GM23338 (cell line): Measurements from ENCODE around the gene WWOX. TPM values are rescaled to one million over a fixed set of nuclear protein-coding genes. Genes with fewer than 3 reads are reported as not detected.

Source experiments
- ATAC-seq: fragments of 200-7000 bp; cut with Tn5 transposase; 3 replicates; pipeline ENCODE4 v1.9.1; 2020
- DNase-seq: peaks from one replicate; pipeline ENCODE4 v3.0.0-alpha.2; 2015; ENCODE audit warnings: low spot score
- H2AFZ ChIP-seq: fragments of 200-600 bp; sonication (generic); 2 replicates; pipeline ENCODE4 v1.8.0; 2016; ENCODE audit warnings: antibody characterized with exemption, mild to moderate bottlenecking, moderate library complexity
- H3F3A ChIP-seq: fragments of 200-600 bp; sonication (generic); replicated peaks from 2 replicates; pipeline ENCODE4 v1.8.0; 2017; ENCODE audit warnings: antibody characterized with exemption, mixed run types, low read depth
- H3K27ac ChIP-seq: fragments of 200-600 bp; sonication (generic); 2 replicates; pipeline ENCODE4 v1.6.1; 2016; ENCODE audit warnings: low read depth
- H3K27me3 ChIP-seq: fragments of 200-600 bp; sonication (generic); 2 replicates; pipeline ENCODE4 v1.8.0; 2016; ENCODE audit warnings: mild to moderate bottlenecking, mixed run types, moderate library complexity; ENCODE audit not compliant: insufficient read depth
- H3K36me3 ChIP-seq: fragments of 200-600 bp; sonication (generic); 2 replicates; pipeline ENCODE4 v1.8.0; 2016; ENCODE audit warnings: mild to moderate bottlenecking; ENCODE audit not compliant: insufficient read depth
- H3K4me1 ChIP-seq: fragments of 200-600 bp; sonication (generic); 2 replicates; pipeline ENCODE4 v1.8.0; 2016; ENCODE audit warnings: mild to moderate bottlenecking, moderate library complexity; ENCODE audit not compliant: insufficient read depth
- H3K4me2 ChIP-seq: fragments of 200-600 bp; sonication (generic); 2 replicates; pipeline ENCODE4 v1.7.1; 2017; ENCODE audit warnings: mixed run types
- H3K4me3 ChIP-seq: fragments of 200-600 bp; sonication (generic); 2 replicates; pipeline ENCODE4 v1.6.1; 2016; ENCODE audit warnings: mixed run types
- H3K79me2 ChIP-seq: fragments of 200-600 bp; sonication (generic); replicated peaks from 2 replicates; pipeline ENCODE4 v1.8.0; 2017; ENCODE audit warnings: mild to moderate bottlenecking; ENCODE audit not compliant: insufficient read depth
- H3K9me2 ChIP-seq: fragments of 200-600 bp; sonication (generic); 2 replicates; pipeline ENCODE4 v1.8.0; 2017; ENCODE audit not compliant: insufficient read depth
- H4K20me1 ChIP-seq: fragments of 200-600 bp; sonication (generic); replicated peaks from 2 replicates; pipeline ENCODE4 v1.8.0; 2017; ENCODE audit warnings: mild to moderate bottlenecking; ENCODE audit not compliant: insufficient read depth
- H3K27ac Mint-ChIP-seq: 2 replicates; pipeline ENCODE4 v1.8.0; 2020; ENCODE audit warnings: inconsistent platforms, mild to moderate bottlenecking, moderate library complexity, mixed read lengths
- H3K27me3 Mint-ChIP-seq: 3 replicates; pipeline ENCODE4 v1.8.0; 2022; ENCODE audit warnings: low read depth, mild to moderate bottlenecking, moderate library complexity, mixed read lengths, inconsistent platforms; ENCODE audit not compliant: insufficient read depth, poor library complexity
- H3K36me3 Mint-ChIP-seq: 3 replicates; pipeline ENCODE4 v1.8.0; 2021; ENCODE audit warnings: low read depth, mild to moderate bottlenecking, inconsistent platforms, moderate library complexity, mixed read lengths
- H3K4me1 Mint-ChIP-seq: 3 replicates; pipeline ENCODE4 v1.8.0; 2020; ENCODE audit warnings: mild to moderate bottlenecking, inconsistent platforms, mixed read lengths
- H3K4me3 Mint-ChIP-seq: 3 replicates; pipeline ENCODE4 v1.8.0; 2021; ENCODE audit warnings: moderate library complexity, mild to moderate bottlenecking, inconsistent platforms, mixed read lengths
- H3K9me3 Mint-ChIP-seq: 3 replicates; pipeline ENCODE4 v1.8.0; 2020; ENCODE audit warnings: moderate library complexity, mild to moderate bottlenecking, inconsistent platforms, mixed read lengths
- EZH2 ChIP-seq: fragments of 200-600 bp; sonication (generic); IDR thresholded peaks from one replicate; pipeline ENCODE4 v1.8.0; 2017; ENCODE audit warnings: antibody characterized with exemption, mild to moderate bottlenecking, low read depth; ENCODE audit not compliant: unreplicated experiment
- JUNB ChIP-seq: IDR thresholded peaks from one replicate; pipeline ENCODE4 v1.6.1; 2016; ENCODE audit warnings: antibody characterized with exemption; ENCODE audit not compliant: unreplicated experiment
- POLR2AphosphoS5 ChIP-seq: IDR thresholded peaks from 2 replicates; pipeline ENCODE4 v1.6.1; 2016; ENCODE audit warnings: antibody characterized with exemption, low read depth
- REST ChIP-seq: IDR thresholded peaks from one replicate; pipeline ENCODE4 v1.6.1; 2018; ENCODE audit warnings: antibody characterized with exemption; ENCODE audit not compliant: unreplicated experiment
- ZNF331 ChIP-seq: fragments of 250-450 bp; sonication (Bioruptor Pico); IDR thresholded peaks from 2 replicates; pipeline ENCODE4 v1.5.0; 2020; ENCODE audit warnings: low read depth, mild to moderate bottlenecking, moderate library complexity
- ZNF462 ChIP-seq: fragments of 250-450 bp; sonication (Bioruptor Pico); IDR thresholded peaks from 2 replicates; pipeline ENCODE4 v1.5.0; 2020; ENCODE audit warnings: mild to moderate bottlenecking, moderate library complexity
- polyA plus RNA-seq: library from polyadenylated mRNA; unstranded; fragments of >200 nt; fragmentation: Nextera tagmentation; extraction: Ambion mirVana; gene quantifications from 2 replicates; pipeline ENCODE4 v1.2.1, GENCODE V29; 2016
- total RNA-seq: library from RNA; depleted of rRNA; stranded (reverse); fragments of >200 nt; shearing (Covaris generic); gene quantifications from 2 replicates; pipeline ENCODE4 v1.2.3, GENCODE V29; 2014

The WWOX gene
- total and polyA plus RNA-seq, 2 experiments from 2014 or later = 10.0 to 19.3 TPM

GRCh38 chr16:78813661-78814311 is 714.3 kb downstream of the WWOX start:
- Histone ChIP-seq H3K9me2 (no peaks in the 10 kb centered on the region; the same call in 1 of the 2 replicates), H3K4me1 (no peaks in the 10 kb centered on the region), H3K4me2 (no peak overlapping the region), H3K27ac (no peak overlapping the region), H3F3A (no peaks in the 10 kb centered on the region), H2AFZ (no peak overlapping the region), H3K79me2 (no peaks in the 10 kb centered on the region), H4K20me1 (no peaks in the 10 kb centered on the region), H3K27me3 (no peaks in the 10 kb centered on the region), H3K36me3 (no peaks in the 10 kb centered on the region), H3K4me3 (no peak overlapping the region)
- ATAC-seq (no peak), DNase-seq (no peak)
- TF ChIP-seq POLR2AphosphoS5 (no peak), JUNB (no peak), ZNF462 (CRISPR knock-in tag) (no peak), REST (no peak), EZH2 (no peak), ZNF331 (no peak)
- H3K4me3 Mint-ChIP-seq = no peak overlapping the region
- H3K9me3 Mint-ChIP-seq = no peaks in the 10 kb centered on the region
- H3K27ac Mint-ChIP-seq = no peak overlapping the region
- H3K27me3 Mint-ChIP-seq = peaks cover 3% of the 10 kb centered on the region
- no peaks in the 10 kb centered on the region for H3K36me3 Mint-ChIP-seq
- H3K4me1 Mint-ChIP-seq = no peaks in the 10 kb centered on the region; the same call in 2 of the 3 replicates
